K562 (cell line): ENCODE measurements around the gene SLC39A11. TPM values are rescaled to one million over a fixed set of nuclear protein-coding genes. Genes with fewer than 3 reads are reported as not detected.

Experiments
- ATAC-seq: fragments of 200-7000 bp; cut with Tn5 transposase; 3 replicates; pipeline ENCODE4 v1.9.1; 2020; ENCODE audit warnings: moderate library complexity
- BruUV-seq: library from RNA; stranded (reverse); fragments of 400-500 nt; replicated peaks from 2 replicates; lab custom pipeline; 2021; lab: Mats Ljungman, UMichigan
- CTCF ChIA-PET: fragments of 300-600 bp; formaldehyde crosslinking; extraction: SDS; loops from one replicate; lab custom pipeline; 2021; ENCODE audit warnings: low intra/inter-chr PET ratio; lab: Yijun Ruan, JAX
- POLR2A ChIA-PET: fragments of 300-600, 350-650 bp; sonication (Branson Sonifier 250); formaldehyde crosslinking; extraction: SDS; loops from one replicate; lab custom pipeline; 2021; ENCODE audit warnings: antibody characterized with exemption, inconsistent platforms; lab: Yijun Ruan, JAX
- DNase-seq, 4 experiments: peaks; one replicate each; pipeline versions ENCODE4 v3.0.0 to v3.0.0-alpha.2; 2011 to 2018; ENCODE audit warnings: low spot score in 3 of 4, mixed read lengths in 3 of 4; ENCODE audit errors: extremely low read depth in 1 of 4
- FAIRE-seq: peaks from 2 replicates; lab custom pipeline; 2011; peaks lifted over from hg19 to GRCh38; lab: Jason Lieb, UNC
- H2AFZ ChIP-seq: 2 replicates; pipeline ENCODE4 v1.6.0; 2011; ENCODE audit warnings: low read depth, low read length, control low read depth, inconsistent platforms
- H3K27ac ChIP-seq: fragments of 200-600 bp; 3 replicates; pipeline ENCODE4 v1.8.0; 2011; ENCODE audit warnings: low read depth, mild to moderate bottlenecking, control low read depth, inconsistent platforms, low read length, moderate library complexity, mixed read lengths; ENCODE audit errors: extremely low read depth
- H3K27me3 ChIP-seq, 2 experiments: fragments of 300-600 bp in 1 of 2; 2 replicates in 1 of 2; 3 replicates in 1 of 2; pipeline versions ENCODE4 v1.6.0 to v1.8.0; 2011; ENCODE audit warnings: inconsistent platforms in 2 of 2, low read length in 2 of 2, mild to moderate bottlenecking in 1 of 2, mixed read lengths in 1 of 2, moderate library complexity in 1 of 2; ENCODE audit not compliant: control insufficient read depth in 2 of 2, insufficient read depth in 2 of 2
- H3K36me3 ChIP-seq: fragments of 300-600 bp; 3 replicates; pipeline ENCODE4 v1.8.0; 2011; ENCODE audit warnings: mild to moderate bottlenecking, low read length, inconsistent platforms; ENCODE audit not compliant: control insufficient read depth, insufficient read depth
- H3K4me1 ChIP-seq, 2 experiments: fragments of 200-600 bp in 1 of 2; replicated peaks in 1 of 2; 2 replicates in 1 of 2; 3 replicates in 1 of 2; pipeline versions ENCODE4 v1.5.1 to v1.8.0; 2011; ENCODE audit warnings: inconsistent platforms in 2 of 2, low read length in 2 of 2, mild to moderate bottlenecking in 1 of 2, mixed read lengths in 1 of 2, moderate library complexity in 1 of 2; ENCODE audit not compliant: control insufficient read depth in 2 of 2, insufficient read depth in 2 of 2
- H3K4me2 ChIP-seq: 2 replicates; pipeline ENCODE4 v1.6.1; 2011; ENCODE audit warnings: low read length, control low read depth, inconsistent platforms, mixed read lengths; ENCODE audit not compliant: insufficient read depth
- H3K4me3 ChIP-seq: fragments of 200-600 bp; sonication (generic), shearing (Covaris generic); 2 replicates; pipeline ENCODE4 v1.5.1; 2016; ENCODE audit warnings: control low read depth, inconsistent platforms
- H3K79me2 ChIP-seq: fragments of 200-600 bp; 3 replicates; pipeline ENCODE4 v1.8.0; 2011; ENCODE audit warnings: low read length, inconsistent platforms; ENCODE audit not compliant: control insufficient read depth, insufficient read depth
- H3K9ac ChIP-seq, 2 experiments: 2 replicates each; pipeline versions ENCODE4 v1.6.0 to v1.6.1; 2011; ENCODE audit warnings: low read depth in 2 of 2, low read length in 2 of 2, control low read depth in 1 of 2, inconsistent platforms in 1 of 2, mild to moderate bottlenecking in 1 of 2, mixed read lengths in 1 of 2; ENCODE audit not compliant: insufficient read depth in 1 of 2
- H3K9me1 ChIP-seq: one replicate; pipeline ENCODE4 v1.6.0; 2011; ENCODE audit warnings: inconsistent platforms, mild to moderate bottlenecking, low read length, moderate library complexity; ENCODE audit not compliant: control insufficient read depth, insufficient read depth
- H3K9me3 ChIP-seq: replicated peaks from 2 replicates; pipeline ENCODE4 v1.5.1; 2011; ENCODE audit warnings: low read depth, low read length, inconsistent platforms; ENCODE audit not compliant: control insufficient read depth, insufficient read depth
- H4K20me1 ChIP-seq: replicated peaks from 2 replicates; pipeline ENCODE4 v1.6.1; 2011; ENCODE audit warnings: low read length, inconsistent platforms, mixed read lengths; ENCODE audit not compliant: control insufficient read depth, insufficient read depth
- C11orf30 ChIP-seq: fragments of 450-650 bp; IDR thresholded peaks from 2 replicates; pipeline ENCODE4 v1.6.1; 2016; ENCODE audit warnings: low read depth, mild to moderate bottlenecking
- CBFB ChIP-seq: sonication (generic); formaldehyde crosslinking; IDR thresholded peaks from 2 replicates; pipeline ENCODE4 v1.4.0; 2020; ENCODE audit warnings: mild to moderate bottlenecking, missing genetic modification reagents
- CEBPG ChIP-seq, 3 experiments: fragments of 200-800 bp in 1 of 3; sonication (Bioruptor generic) in 1 of 3; sonication (generic) in 1 of 3; formaldehyde crosslinking in 1 of 3; IDR thresholded peaks in 2 of 3; conservative IDR thresholded peaks in 1 of 3; 2 replicates each; pipeline versions ENCODE4 v1.6.1 to v1.8.0; 2016 to 2022; ENCODE audit warnings: missing compliant biosample characterization in 2 of 3, missing genetic modification characterization in 2 of 3, mild to moderate bottlenecking in 1 of 3, missing genetic modification reagents in 1 of 3
- KAT8 ChIP-seq: fragments of 450-650 bp; IDR thresholded peaks from 2 replicates; pipeline ENCODE4 v1.6.1; 2016; ENCODE audit warnings: low read depth, mild to moderate bottlenecking
- MEF2A ChIP-seq: IDR thresholded peaks from 2 replicates; pipeline ENCODE4 v1.6.1; 2011; ENCODE audit warnings: low read depth, mild to moderate bottlenecking, low read length, moderate library complexity; ENCODE audit not compliant: control insufficient read depth
- PHB2 ChIP-seq: fragments of 450-650 bp; IDR thresholded peaks from 2 replicates; pipeline ENCODE4 v1.6.1; 2017; ENCODE audit warnings: low read depth
- RBM25 ChIP-seq: fragments of 200-400 bp; formaldehyde crosslinking; IDR thresholded peaks from 2 replicates; pipeline ENCODE4 v1.6.1; 2018; ENCODE audit warnings: low read length, low read depth, moderate library complexity; ENCODE audit not compliant: severe bottlenecking
- RNF219 ChIP-seq: fragments of 250-450 bp; sonication (Bioruptor Pico); IDR thresholded peaks from 2 replicates; pipeline ENCODE4 v1.5.0; 2022; ENCODE audit warnings: mild to moderate bottlenecking
- RREB1 ChIP-seq: fragments of 250-450 bp; sonication (Bioruptor Pico); IDR thresholded peaks from 2 replicates; pipeline ENCODE4 v1.4.0; 2020
- SMAD2 ChIP-seq: fragments of 150-350 bp; IDR thresholded peaks from 2 replicates; pipeline ENCODE4 v1.6.1; 2014; ENCODE audit warnings: low read depth, mild to moderate bottlenecking, low read length
- TEAD2 ChIP-seq: fragments of 450-650 bp; IDR thresholded peaks from 2 replicates; pipeline ENCODE4 v1.6.1; 2016; ENCODE audit warnings: missing genetic modification characterization, control low read depth, missing compliant biosample characterization
- U2AF1 ChIP-seq: fragments of 200-400 bp; formaldehyde crosslinking; optimal IDR thresholded peaks from 2 replicates; pipeline ENCODE3; 2017; ENCODE audit warnings: mild to moderate bottlenecking, low read depth, low read length, moderate library complexity
- ZNF124 ChIP-seq: sonication (generic); formaldehyde crosslinking; IDR thresholded peaks from 2 replicates; pipeline ENCODE4 v1.8.1; 2022; ENCODE audit warnings: missing genetic modification reagents
- ZNF253 ChIP-seq: fragments of 250-450 bp; sonication (Bioruptor Pico); conservative IDR thresholded peaks from 2 replicates; pipeline ENCODE4 v1.6.1; 2021; ENCODE audit warnings: mild to moderate bottlenecking
- ZSCAN32 ChIP-seq: fragments of 450-650 bp; formaldehyde crosslinking; IDR thresholded peaks from 2 replicates; pipeline ENCODE4 v1.4.0; 2020; ENCODE audit warnings: mild to moderate bottlenecking, moderate library complexity
- WGBS: fragments of 100-300 bp; shearing (Covaris generic); methylation state at CpG from one replicate; pipeline ENCODE4 v1.1.6; 2016; ENCODE audit warnings: low coverage, mixed read lengths; ENCODE audit not compliant: insufficient coverage; ENCODE audit errors: missing lambda C conversion rate; 5-methylcytosine and 5-hydroxymethylcytosine counted together
- in situ Hi-C: fragments of 300-500 bp; cut with MboI; formaldehyde crosslinking; loops from 4 replicates; pipeline ENCODE4 v1.15.0; 2018; ENCODE audit warnings: inconsistent platforms, mixed read lengths
- intact Hi-C: fragments of 100-400 bp; cut with micrococcal nuclease; formaldehyde crosslinking; loops from 2 replicates; pipeline ENCODE4 v1.14.2; 2022
- polyA plus RNA-seq, 8 experiments: library from polyadenylated mRNA; depleted of rRNA in 4 of 8; stranded (reverse) in 5 of 8; unstranded in 3 of 8; fragments of >200 nt; fragmentation: Nextera tagmentation in 2 of 8; fragmentation: Illumina TruSeq in 1 of 8; extraction: Ambion mirVana in 2 of 8; extraction: Trizol in 1 of 8; gene quantifications; 2 replicates each; pipeline versions ENCODE4 v1.2.1 to v1.2.3, GENCODE V29; 2011 to 2014; ENCODE audit warnings: inconsistent platforms in 1 of 8, missing spikeins in 1 of 8
- total RNA-seq, 7 experiments: library from RNA; depleted of rRNA in 6 of 7; stranded (reverse); fragments of >200 nt in 6 of 7; fragmentation: Illumina TruSeq in 2 of 7; extraction: Trizol in 2 of 7; gene quantifications; 2 replicates each; pipeline versions ENCODE4 v1.2.1 to v1.2.3, GENCODE V29; 2011 to 2021; ENCODE audit warnings: low replicate concordance in 1 of 7

The SLC39A11 gene
- total and polyA plus RNA-seq, 9 of the 15 experiments (the other 6 are each of a cell fraction or from before 2014, with no cell fraction given) = 10.5 to 26.4 (median 13.4) TPM

- TF ChIP-seq C11orf30 (no peak), PHB2 (no peak), ZNF253 (CRISPR knock-in tag) (no peak), CEBPG (CRISPR knock-in tag; IDR thresholded peaks at IDR 0.05) (no peak), CEBPG (tag; conservative IDR thresholded peaks at IDR 0.05 in 1 of 2, IDR thresholded peaks at IDR 0.05 in 1 of 2) (no peak)
Observed at GRCh38 chr17:72935984-72936383, 156.5 kb downstream of the SLC39A11 start (continued).

GRCh38 chr17:72934927-72935326 lies 157.6 kb downstream of the SLC39A11 start:
- ChIA-PET CTCF (no interaction called here), POLR2A (no interaction called here)
- no peaks in the 10 kb centered on the region for H3K4me1 ChIP-seq
- H2AFZ ChIP-seq = no peak overlapping the region
- in situ Hi-C loops (no loop called here), intact Hi-C loops (no loop called here)
- DNase-seq (no peak), FAIRE-seq (no peak), ATAC-seq (no peak)
- 65% methylated on average over 8 of the region's 8 CpGs for WGBS
- no TSS peak for BruUV-seq
- no peak overlapping the region for H3K4me3 ChIP-seq
- no peaks in the 10 kb centered on the region; the same call in 1 of the 2 replicates for H4K20me1 ChIP-seq
- H3K9me1 ChIP-seq = no peaks in the 10 kb centered on the region
- no peak overlapping the region for H3K9ac ChIP-seq
- H3K27me3 ChIP-seq = no peaks in the 10 kb centered on the region; a peak in 1 of 5 replicates
- no peak overlapping the region for H3K4me2 ChIP-seq
- H3K27ac ChIP-seq = no peak overlapping the region
- no peaks in the 10 kb centered on the region for H3K9me3 ChIP-seq
- no peaks in the 10 kb centered on the region for H3K79me2 ChIP-seq
- no peaks in the 10 kb centered on the region for H3K36me3 ChIP-seq
- TF ChIP-seq SMAD2 (no peak), RNF219 (CRISPR knock-in tag) (no peak), KAT8 (no peak), RREB1 (no peak), U2AF1 (no peak), TEAD2 (tag) (no peak), MEF2A (no peak), ZSCAN32 (CRISPR knock-in tag) (no peak), ZNF124 (CRISPR knock-in tag) (no peak), RBM25 (no peak), CBFB (CRISPR knock-in tag) (no peak)
